ENCODE data around the gene TRIM66.

Gene TRIM66

DNA sequence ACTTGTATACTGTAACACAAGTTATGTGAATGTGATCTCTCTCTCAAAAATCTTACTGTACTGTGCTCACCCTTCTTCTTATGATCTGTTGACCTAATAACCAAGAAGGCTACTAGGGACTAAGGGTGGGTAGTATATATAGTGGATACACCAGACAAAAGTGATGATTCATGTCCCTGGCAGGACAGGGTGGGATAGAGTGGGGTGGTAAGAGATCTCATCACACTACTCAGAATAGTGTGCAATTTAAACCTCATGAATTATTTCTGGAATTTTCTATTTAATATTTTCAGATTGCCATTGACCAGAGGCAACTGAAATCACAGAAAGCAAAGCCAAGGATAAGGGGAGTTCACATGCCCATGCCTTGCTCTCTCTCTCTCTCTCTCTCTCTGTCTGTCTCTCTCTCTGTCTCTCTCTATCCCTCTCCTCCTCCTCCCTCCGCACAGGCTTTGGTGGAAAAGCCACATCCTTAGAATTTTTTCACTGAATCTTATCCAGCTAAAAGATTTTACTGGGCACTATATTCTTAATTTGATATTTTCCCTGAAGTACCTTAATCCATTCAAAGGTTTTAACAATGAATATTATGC, 76.4 kb downstream of the TRIM66 start:
- peaks cover 19% of the 10 kb centered on the region for H3K4me1 Mint-ChIP-seq
- no peak for DNase-seq
- TF ChIP-seq, protein P1, sequence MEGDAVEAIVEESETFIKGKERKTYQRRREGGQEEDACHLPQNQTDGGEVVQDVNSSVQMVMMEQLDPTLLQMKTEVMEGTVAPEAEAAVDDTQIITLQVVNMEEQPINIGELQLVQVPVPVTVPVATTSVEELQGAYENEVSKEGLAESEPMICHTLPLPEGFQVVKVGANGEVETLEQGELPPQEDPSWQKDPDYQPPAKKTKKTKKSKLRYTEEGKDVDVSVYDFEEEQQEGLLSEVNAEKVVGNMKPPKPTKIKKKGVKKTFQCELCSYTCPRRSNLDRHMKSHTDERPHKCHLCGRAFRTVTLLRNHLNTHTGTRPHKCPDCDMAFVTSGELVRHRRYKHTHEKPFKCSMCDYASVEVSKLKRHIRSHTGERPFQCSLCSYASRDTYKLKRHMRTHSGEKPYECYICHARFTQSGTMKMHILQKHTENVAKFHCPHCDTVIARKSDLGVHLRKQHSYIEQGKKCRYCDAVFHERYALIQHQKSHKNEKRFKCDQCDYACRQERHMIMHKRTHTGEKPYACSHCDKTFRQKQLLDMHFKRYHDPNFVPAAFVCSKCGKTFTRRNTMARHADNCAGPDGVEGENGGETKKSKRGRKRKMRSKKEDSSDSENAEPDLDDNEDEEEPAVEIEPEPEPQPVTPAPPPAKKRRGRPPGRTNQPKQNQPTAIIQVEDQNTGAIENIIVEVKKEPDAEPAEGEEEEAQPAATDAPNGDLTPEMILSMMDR (IDR thresholded peaks at IDR 0.05), result no peak
- H3K9me3 Mint-ChIP-seq, result no peaks in the 10 kb centered on the region
- no peak overlapping the region for H3K4me3 Mint-ChIP-seq
- no peak overlapping the region for H3K27ac Mint-ChIP-seq
- H3K27me3 Mint-ChIP-seq (ENCODE audit: low read depth, poor library complexity), result peaks cover 13% of the 10 kb centered on the region
- no peaks in the 10 kb centered on the region for H3K36me3 Mint-ChIP-seq (ENCODE audit: low read depth)

DNA sequence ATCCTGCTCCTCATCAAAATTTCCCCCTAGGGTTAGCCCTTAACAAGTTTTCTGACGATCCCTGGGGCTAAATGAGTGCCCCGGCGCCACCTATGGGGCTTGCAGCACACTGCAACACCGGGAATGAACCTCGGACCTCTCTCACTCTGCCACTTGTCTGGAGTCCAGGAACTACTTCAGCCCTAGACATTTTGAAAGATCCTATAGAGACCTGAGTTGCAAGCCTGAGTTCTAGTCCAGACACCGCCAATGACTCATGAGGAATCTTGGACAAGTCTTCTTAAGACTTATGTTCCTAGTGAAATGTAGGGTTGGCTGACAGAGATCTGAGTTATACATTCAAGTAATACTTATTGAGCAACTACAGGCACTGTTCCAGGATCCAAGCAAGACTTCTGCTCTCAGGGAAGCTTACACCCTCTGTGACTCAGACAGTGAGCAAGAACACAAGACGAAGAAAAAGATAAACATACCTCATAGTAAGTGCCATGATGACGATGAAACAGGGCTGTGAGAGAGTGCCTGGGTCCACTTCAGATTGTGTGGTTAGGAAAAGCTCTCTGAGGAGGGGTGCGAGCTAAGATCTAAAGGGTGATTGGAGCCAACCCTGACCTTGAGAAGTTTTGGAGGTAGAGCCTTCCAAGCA, 78.3 kb downstream of the TRIM66 start:
- Mint-ChIP-seq H3K4me3 (no peak overlapping the region), H3K36me3 (ENCODE audit: low read depth) (no peaks in the 10 kb centered on the region), H3K4me1 (peaks cover 8% of the 10 kb centered on the region), H3K27me3 (ENCODE audit: low read depth, poor library complexity) (peaks cover 13% of the 10 kb centered on the region), H3K27ac (no peak overlapping the region), H3K9me3 (no peaks in the 10 kb centered on the region)
- TF ChIP-seq, protein P1 (IDR thresholded peaks at IDR 0.05), result peak; percentile 77
- DNase-seq, result peak; percentile 62

DNA sequence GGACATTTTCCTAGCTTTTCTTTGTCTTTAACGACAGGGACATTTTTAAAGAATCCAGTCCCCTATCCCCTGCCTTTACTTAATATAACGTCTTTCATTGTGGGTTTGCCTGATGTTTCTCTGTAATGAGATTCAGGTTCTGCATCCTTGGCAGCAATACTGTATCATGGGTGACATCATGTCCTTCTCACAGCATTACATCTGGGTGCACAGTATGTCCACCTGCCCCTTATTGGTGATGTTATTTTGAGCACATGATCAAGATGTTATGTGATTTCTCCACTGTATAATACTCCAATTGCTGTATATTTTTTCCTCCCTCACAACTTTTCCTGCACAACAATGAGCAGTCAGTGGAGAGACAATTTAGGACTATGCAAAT, 78.8 kb downstream of the TRIM66 start:
- TF ChIP-seq, protein P1 (IDR thresholded peaks at IDR 0.05), result no peak
- Mint-ChIP-seq H3K27ac (no peak overlapping the region), H3K9me3 (no peaks in the 10 kb centered on the region), H3K4me3 (no peak overlapping the region), H3K4me1 (peaks cover 8% of the 10 kb centered on the region), H3K36me3 (ENCODE audit: low read depth) (no peaks in the 10 kb centered on the region), H3K27me3 (ENCODE audit: low read depth, poor library complexity) (peaks cover 13% of the 10 kb centered on the region)
- DNase-seq, result no peak

GRCh38 chr11:8601376-8602133, 80.9 kb downstream of the TRIM66 start:
- no peaks in the 10 kb centered on the region for H3K9me3 Mint-ChIP-seq
- no peak overlapping the region for H3K4me3 Mint-ChIP-seq
- H3K27ac Mint-ChIP-seq, result no peak overlapping the region
- TF ChIP-seq, protein P1 (IDR thresholded peaks at IDR 0.05), result no peak
- H3K27me3 Mint-ChIP-seq (ENCODE audit: low read depth, poor library complexity), result peaks cover 16% of the 10 kb centered on the region
- DNase-seq, result no peak
- H3K36me3 Mint-ChIP-seq (ENCODE audit: low read depth), result no peaks in the 10 kb centered on the region
- H3K4me1 Mint-ChIP-seq, result peaks cover 8% of the 10 kb centered on the region

GRCh38 chr11:8598506-8598905, 84.0 kb downstream of the TRIM66 start:
- Mint-ChIP-seq H3K36me3 (ENCODE audit: low read depth) (no peaks in the 10 kb centered on the region), H3K27ac (no peak overlapping the region), H3K9me3 (no peaks in the 10 kb centered on the region), H3K27me3 (ENCODE audit: low read depth, poor library complexity) (peaks cover 7% of the 10 kb centered on the region), H3K4me3 (no peak overlapping the region), H3K4me1 (peaks cover 23% of the 10 kb centered on the region)
- TF ChIP-seq, protein P1 (IDR thresholded peaks at IDR 0.05), result no peak
- no peak for DNase-seq

All from nephron progenitor cell (in vitro differentiated cells).